GM18507 (cell line): ENCODE data around the gene VTI1A.

Experiments
- DNase-seq: peaks from one replicate; pipeline ENCODE4 v3.0.0; 2011; ENCODE audit warnings: low read depth; ENCODE audit not compliant: insufficient read length; ENCODE audit errors: extremely low spot score
- FAIRE-seq: peaks from 2 replicates; lab custom pipeline; 2011; peaks lifted over from hg19 to GRCh38; lab: Jason Lieb, UNC

Gene VTI1A

GRCh38 chr10:112655722-112656121, 208.7 kb downstream of the VTI1A start:
- DNase-seq (no peak), FAIRE-seq (no peak)

GRCh38 chr10:112658465-112658864, 211.4 kb downstream of the VTI1A start:
- no peak for FAIRE-seq
- DNase-seq: no peak

- no peak for DNase-seq
- no peak for FAIRE-seq
These were observed 212.1 kb downstream of the VTI1A start for GRCh38 chr10:112658900-112659638.

GRCh38 chr10:112663234-112664125, 216.5 kb downstream of the VTI1A start:
- FAIRE-seq (no peak), DNase-seq (no peak)

- no peak for DNase-seq
- FAIRE-seq: no peak
These were observed 219.1 kb downstream of the VTI1A start for GRCh38 chr10:112666094-112666493.

GRCh38 chr10:112669989-112670388, 223.0 kb downstream of the VTI1A start:
- DNase-seq (no peak), FAIRE-seq (no peak)

- FAIRE-seq (no peak), DNase-seq (no peak)
These were observed 224.7 kb downstream of the VTI1A start for GRCh38 chr10:112671743-112672142.

- no peak for FAIRE-seq
These were observed 225.7 kb downstream of the VTI1A start for GRCh38 chr10:112672706-112673105.

GRCh38 chr10:112675560-112676083, 228.6 kb downstream of the VTI1A start:
- FAIRE-seq (no peak), DNase-seq (no peak)

More at GRCh38 chr10:112672706-112673105, 225.7 kb downstream of the VTI1A start:
- DNase-seq: no peak

- DNase-seq (no peak), FAIRE-seq (no peak)
These were observed 230.7 kb downstream of the VTI1A start for GRCh38 chr10:112677689-112678088.

GRCh38 chr10:112678581-112678980, 231.6 kb downstream of the VTI1A start:
- FAIRE-seq (no peak), DNase-seq (no peak)

- FAIRE-seq: no peak
These were observed 232.0 kb downstream of the VTI1A start for GRCh38 chr10:112678987-112679386.

GRCh38 chr10:112679392-112679791, 232.4 kb downstream of the VTI1A start:
- DNase-seq (no peak), FAIRE-seq (no peak)

More at GRCh38 chr10:112678987-112679386, 232.0 kb downstream of the VTI1A start:
- no peak for DNase-seq

- FAIRE-seq (no peak), DNase-seq (no peak)
These were observed 233.6 kb downstream of the VTI1A start for GRCh38 chr10:112680586-112680985.

GRCh38 chr10:112687647-112688046, 240.6 kb downstream of the VTI1A start:
- no peak for DNase-seq
- no peak for FAIRE-seq

GRCh38 chr10:112689327-112690072, 242.5 kb downstream of the VTI1A start:
- no peak for DNase-seq

GRCh38 chr10:112695539-112695938, 248.5 kb downstream of the VTI1A start:
- no peak for DNase-seq

More at GRCh38 chr10:112689327-112690072, 242.5 kb downstream of the VTI1A start:
- no peak for FAIRE-seq

GRCh38 chr10:112696592-112696991, 249.6 kb downstream of the VTI1A start:
- DNase-seq: no peak
- no peak for FAIRE-seq

More at GRCh38 chr10:112695539-112695938, 248.5 kb downstream of the VTI1A start:
- FAIRE-seq: no peak

GRCh38 chr10:112698133-112698817, 251.3 kb downstream of the VTI1A start:
- FAIRE-seq: no peak
- DNase-seq: no peak
